ENCODE measurements around the gene IL10RA.

- no peak for TF ChIP-seq CTCF (IDR thresholded peaks at IDR 0.05)
- no peak for TF ChIP-seq POLR2A (IDR thresholded peaks at IDR 0.05)
Observed at GRCh38 chr11:118045191-118045590, 59.0 kb downstream of the IL10RA start.
